IMR-90 (cell line): ENCODE measurements around the gene KCNIP3. TPM values are rescaled to one million over a fixed set of nuclear protein-coding genes. Genes with fewer than 3 reads are reported as not detected.

Experiments
- ATAC-seq: fragments of 200-7000 bp; cut with Tn5 transposase; 2 replicates; pipeline ENCODE4 v1.9.1; 2020; ENCODE audit warnings: low read depth, mild to moderate bottlenecking, moderate library complexity
- BruUV-seq: library from RNA; stranded (reverse); fragments of 400-500 nt; replicated peaks from 2 replicates; lab custom pipeline; 2021; lab: Mats Ljungman, UMichigan
- CTCF ChIA-PET: fragments of 300-600 bp; formaldehyde crosslinking; extraction: SDS; loops from one replicate; lab custom pipeline; 2021; ENCODE audit warnings: antibody characterized with exemption; lab: Yijun Ruan, JAX
- POLR2A ChIA-PET: fragments of 300-600 bp; sonication (Branson Sonifier 250); formaldehyde crosslinking; loops from one replicate; lab custom pipeline; 2022; ENCODE audit warnings: antibody characterized with exemption; ENCODE audit not compliant: unreplicated experiment; lab: Charles Lee
- DNase-seq: peaks from one replicate; pipeline ENCODE4 v3.0.0; 2013
- H2AFZ ChIP-seq: replicated peaks from 2 replicates; pipeline ENCODE3; 2013; ENCODE audit warnings: low read length, mild to moderate bottlenecking; ENCODE audit not compliant: poor library complexity
- H2AK5ac ChIP-seq: 2 replicates; pipeline ENCODE4 v1.6.1; 2013; ENCODE audit warnings: low read depth, low read length, inconsistent platforms
- H2AK9ac ChIP-seq: replicated peaks from 2 replicates; pipeline ENCODE3; 2013; ENCODE audit warnings: mild to moderate bottlenecking, low read depth, low read length, moderate library complexity; ENCODE audit not compliant: poor library complexity
- H2BK120ac ChIP-seq: 2 replicates; pipeline ENCODE4 v1.6.1; 2013; ENCODE audit warnings: low read depth, low read length, inconsistent platforms
- H2BK15ac ChIP-seq: 3 replicates; pipeline ENCODE4 v1.6.1; 2013; ENCODE audit warnings: low read depth, low read length, inconsistent platforms
- H2BK20ac ChIP-seq: 2 replicates; pipeline ENCODE4 v1.6.1; 2013; ENCODE audit warnings: low read depth, mild to moderate bottlenecking, inconsistent platforms, low read length, moderate library complexity
- H2BK5ac ChIP-seq: 2 replicates; pipeline ENCODE4 v1.6.1; 2013; ENCODE audit warnings: mild to moderate bottlenecking, low read depth, low read length, inconsistent platforms; ENCODE audit not compliant: poor library complexity, severe bottlenecking
- H3K14ac ChIP-seq: replicated peaks from 2 replicates; pipeline ENCODE4 v1.6.1; 2013; ENCODE audit warnings: low read depth, low read length, inconsistent platforms
- H3K18ac ChIP-seq: 2 replicates; pipeline ENCODE4 v1.6.1; 2013; ENCODE audit warnings: low read depth, low read length, control low read depth
- H3K23ac ChIP-seq: 2 replicates; pipeline ENCODE4 v1.6.1; 2013; ENCODE audit warnings: low read depth, low read length, inconsistent platforms
- H3K27ac ChIP-seq: 2 replicates; pipeline ENCODE4 v1.5.1; 2013; ENCODE audit warnings: mild to moderate bottlenecking, control low read depth, low read length; ENCODE audit not compliant: insufficient read depth
- H3K27me3 ChIP-seq: 2 replicates; pipeline ENCODE4 v1.6.1; 2013; ENCODE audit warnings: low read length; ENCODE audit not compliant: control insufficient read depth, insufficient read depth
- H3K36me3 ChIP-seq: 2 replicates; pipeline ENCODE4 v1.6.1; 2013; ENCODE audit warnings: low read length, mixed read lengths; ENCODE audit not compliant: control insufficient read depth, insufficient read depth
- H3K4ac ChIP-seq: 2 replicates; pipeline ENCODE4 v1.6.1; 2013; ENCODE audit warnings: low read depth, low read length, inconsistent platforms
- H3K4me1 ChIP-seq: 2 replicates; pipeline ENCODE4 v1.6.1; 2013; ENCODE audit warnings: low read length, mixed read lengths; ENCODE audit not compliant: control insufficient read depth, insufficient read depth
- H3K4me2 ChIP-seq: 2 replicates; pipeline ENCODE4 v1.6.1; 2013; ENCODE audit warnings: low read depth, mild to moderate bottlenecking, control low read depth, low read length, moderate library complexity
- H3K4me3 ChIP-seq: 2 replicates; pipeline ENCODE4 v1.5.1; 2013; ENCODE audit warnings: low read depth, mild to moderate bottlenecking, control low read depth, low read length, moderate library complexity; ENCODE audit not compliant: insufficient read depth
- H3K56ac ChIP-seq: 2 replicates; pipeline ENCODE4 v1.6.1; 2013; ENCODE audit warnings: low read length, inconsistent platforms; ENCODE audit not compliant: insufficient read depth; ENCODE audit errors: extremely low read depth
- H3K79me1 ChIP-seq, 2 experiments: 2 replicates each; pipeline ENCODE4 v1.6.1; 2013; ENCODE audit warnings: low read length in 2 of 2, inconsistent platforms in 1 of 2, low read depth in 1 of 2
- H3K9ac ChIP-seq: 2 replicates; pipeline ENCODE4 v1.6.1; 2013; ENCODE audit warnings: low read depth, low read length, control low read depth
- H3K9me1 ChIP-seq: 2 replicates; pipeline ENCODE4 v1.6.1; 2013; ENCODE audit warnings: low read length, inconsistent platforms; ENCODE audit not compliant: insufficient read depth
- H3K9me3 ChIP-seq: 2 replicates; pipeline ENCODE4 v1.6.1; 2013; ENCODE audit warnings: low read length; ENCODE audit not compliant: control insufficient read depth, insufficient read depth
- H4K20me1 ChIP-seq: 2 replicates; pipeline ENCODE4 v1.6.1; 2013; ENCODE audit warnings: low read length, inconsistent platforms; ENCODE audit not compliant: insufficient read depth
- H4K5ac ChIP-seq: 2 replicates; pipeline ENCODE4 v1.6.1; 2013; ENCODE audit warnings: mild to moderate bottlenecking, low read depth, low read length, control low read depth
- H4K8ac ChIP-seq, 2 experiments: 2 replicates each; pipeline ENCODE4 v1.6.1; 2013; ENCODE audit warnings: low read depth in 2 of 2, low read length in 2 of 2, control low read depth in 1 of 2, inconsistent platforms in 1 of 2
- H4K91ac ChIP-seq: 2 replicates; pipeline ENCODE4 v1.6.1; 2013; ENCODE audit warnings: low read depth, low read length, inconsistent platforms; ENCODE audit not compliant: insufficient read depth
- CEBPB ChIP-seq: IDR thresholded peaks from 2 replicates; pipeline ENCODE4 v1.6.1; 2012; ENCODE audit warnings: low read depth, low read length, improper control_type of control experiment
- RFX5 ChIP-seq: IDR thresholded peaks from 2 replicates; pipeline ENCODE4 v1.8.0; 2012; ENCODE audit warnings: low read depth, mild to moderate bottlenecking, low read length, moderate library complexity
- WGBS, 2 experiments: methylation state at CpG; one replicate each; pipeline versions ENCODE4 v1.1.5 to v1.1.7; 2013; ENCODE audit warnings: missing lambda C conversion rate in 2 of 2; ENCODE audit not compliant: insufficient read length in 1 of 2; ENCODE audit errors: extremely low coverage in 2 of 2; 5-methylcytosine and 5-hydroxymethylcytosine counted together
- dilution Hi-C: fragments of 300-500 bp; cut with HindIII; formaldehyde crosslinking; loops from one replicate; pipeline ENCODE4 v1.14.3; 2018; ENCODE audit warnings: low sequenced_read_pairs; ENCODE audit not compliant: unreplicated experiment
- in situ Hi-C: fragments of 300-500 bp; cut with MboI; formaldehyde crosslinking; loops from 3 replicates; pipeline ENCODE4 v1.14.3; 2019; ENCODE audit warnings: low sequenced_read_pairs, inconsistent platforms, mixed read lengths
- intact Hi-C: fragments of 100-400 bp; cut with micrococcal nuclease; formaldehyde crosslinking; loops from 2 replicates; pipeline ENCODE4 v1.10.0; 2022
- polyA plus RNA-seq, 3 experiments: library from polyadenylated mRNA; depleted of rRNA; stranded (reverse); fragments of >200 nt; gene quantifications; 2 replicates each; pipeline ENCODE4 v1.2.3, GENCODE V29; 2012; ENCODE audit warnings: low replicate concordance in 1 of 3
- total RNA-seq: library from RNA; depleted of rRNA; stranded (reverse); fragments of >200 nt; gene quantifications from 2 replicates; pipeline ENCODE4 v1.2.3, GENCODE V29; 2012
- TF ChIP-seq, protein P1 (sequence below): fragments of 150-350 bp; IDR thresholded peaks from 2 replicates; pipeline ENCODE4 v1.6.1; 2017; ENCODE audit warnings: mild to moderate bottlenecking, antibody characterized with exemption, low read length, low read depth

Gene KCNIP3
- total and polyA plus RNA-seq, 2 of the 4 experiments (the other 2 are of a cell fraction) = 0.72 to 1.4 TPM

GRCh38 chr2:95310651-95311050 is 13.5 kb downstream of the KCNIP3 start:
- H2BK5ac ChIP-seq = no peak overlapping the region
- H2AK5ac ChIP-seq = no peak overlapping the region
- no peaks in the 10 kb centered on the region for H3K4me1 ChIP-seq
- intact Hi-C loops = no loop called here
- H2AFZ ChIP-seq = no peak overlapping the region
- H3K27me3 ChIP-seq = peaks cover 11% of the 10 kb centered on the region
- in situ Hi-C loops = no loop called here
- H3K4me2 ChIP-seq = no peak overlapping the region
- no peak overlapping the region for H3K9ac ChIP-seq
- dilution Hi-C loops = no loop called here
- H4K20me1 ChIP-seq = no peaks in the 10 kb centered on the region
- no peaks in the 10 kb centered on the region for H3K79me1 ChIP-seq
- no TSS peak for BruUV-seq
- no peak overlapping the region for H4K8ac ChIP-seq
- H3K4me3 ChIP-seq = no peak overlapping the region
- DNase-seq = no peak
- no peak overlapping the region for H3K18ac ChIP-seq
- no peak overlapping the region for H3K4ac ChIP-seq
- no peak for ATAC-seq
- no peak overlapping the region for H4K91ac ChIP-seq
- H2AK9ac ChIP-seq = peak overlapping the region; percentile 72
- H3K27ac ChIP-seq = no peak overlapping the region
- no peak overlapping the region for H4K5ac ChIP-seq
- no peaks in the 10 kb centered on the region for H3K36me3 ChIP-seq
- WGBS, 2 experiments = no CpG with 5 or more reads among the region's 4 CpGs
- ChIA-PET CTCF (no interaction called here), POLR2A (no interaction called here)
- H3K9me1 ChIP-seq = no peaks in the 10 kb centered on the region
- H2BK120ac ChIP-seq = no peak overlapping the region
- no peak overlapping the region for H3K14ac ChIP-seq
- H3K9me3 ChIP-seq = no peaks in the 10 kb centered on the region
- TF ChIP-seq RFX5 = no peak
- TF ChIP-seq, protein P1, sequence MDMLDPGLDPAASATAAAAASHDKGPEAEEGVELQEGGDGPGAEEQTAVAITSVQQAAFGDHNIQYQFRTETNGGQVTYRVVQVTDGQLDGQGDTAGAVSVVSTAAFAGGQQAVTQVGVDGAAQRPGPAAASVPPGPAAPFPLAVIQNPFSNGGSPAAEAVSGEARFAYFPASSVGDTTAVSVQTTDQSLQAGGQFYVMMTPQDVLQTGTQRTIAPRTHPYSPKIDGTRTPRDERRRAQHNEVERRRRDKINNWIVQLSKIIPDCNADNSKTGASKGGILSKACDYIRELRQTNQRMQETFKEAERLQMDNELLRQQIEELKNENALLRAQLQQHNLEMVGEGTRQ = no peak
- no peak for TF ChIP-seq CEBPB
- H2BK20ac ChIP-seq = no peak overlapping the region
- no peak overlapping the region for H3K23ac ChIP-seq
- no peak overlapping the region for H3K56ac ChIP-seq
- H2BK15ac ChIP-seq = no peak overlapping the region
